Measurements from ENCODE around the gene HMCN1. TPM values are rescaled to one million over a fixed set of nuclear protein-coding genes. Genes with fewer than 3 reads are reported as not detected.
"Not testable (repeated sequence)": the region's sequence is repeated elsewhere in the genome, so short reads cannot be mapped to it uniquely, and the experiment has no call there.

Gene HMCN1
- total RNA-seq, 1 experiment from 2014 or later = 0.31 TPM

GRCh38 chr1:186208405-186209129 is 474.4 kb downstream of the HMCN1 start:
- H3K4me1 ChIP-seq (replicated peaks; ENCODE audit: insufficient read depth) = no peaks in the 10 kb centered on the region
- H2AFZ ChIP-seq = no peak overlapping the region
- no peaks in the 10 kb centered on the region for H3K27me3 ChIP-seq (ENCODE audit: insufficient read depth, low read depth)
- no peaks in the 10 kb centered on the region for H3K9me2 ChIP-seq (ENCODE audit: insufficient read depth)
- no peak for DNase-seq
- H4K20me1 ChIP-seq (ENCODE audit: insufficient read depth) = no peaks in the 10 kb centered on the region
- TF ChIP-seq, protein P1, sequence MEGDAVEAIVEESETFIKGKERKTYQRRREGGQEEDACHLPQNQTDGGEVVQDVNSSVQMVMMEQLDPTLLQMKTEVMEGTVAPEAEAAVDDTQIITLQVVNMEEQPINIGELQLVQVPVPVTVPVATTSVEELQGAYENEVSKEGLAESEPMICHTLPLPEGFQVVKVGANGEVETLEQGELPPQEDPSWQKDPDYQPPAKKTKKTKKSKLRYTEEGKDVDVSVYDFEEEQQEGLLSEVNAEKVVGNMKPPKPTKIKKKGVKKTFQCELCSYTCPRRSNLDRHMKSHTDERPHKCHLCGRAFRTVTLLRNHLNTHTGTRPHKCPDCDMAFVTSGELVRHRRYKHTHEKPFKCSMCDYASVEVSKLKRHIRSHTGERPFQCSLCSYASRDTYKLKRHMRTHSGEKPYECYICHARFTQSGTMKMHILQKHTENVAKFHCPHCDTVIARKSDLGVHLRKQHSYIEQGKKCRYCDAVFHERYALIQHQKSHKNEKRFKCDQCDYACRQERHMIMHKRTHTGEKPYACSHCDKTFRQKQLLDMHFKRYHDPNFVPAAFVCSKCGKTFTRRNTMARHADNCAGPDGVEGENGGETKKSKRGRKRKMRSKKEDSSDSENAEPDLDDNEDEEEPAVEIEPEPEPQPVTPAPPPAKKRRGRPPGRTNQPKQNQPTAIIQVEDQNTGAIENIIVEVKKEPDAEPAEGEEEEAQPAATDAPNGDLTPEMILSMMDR (conservative IDR thresholded peaks at IDR 0.05) = no peak
- no peak for TF ChIP-seq EZH2 (IDR thresholded peaks at IDR 0.05; ENCODE audit: low read depth)
- H3K36me3 ChIP-seq (ENCODE audit: low read depth) = no peaks in the 10 kb centered on the region
- intact Hi-C loops (cut with micrococcal nuclease; ENCODE audit: unreplicated experiment) = no loop called here
- H3K4me2 ChIP-seq = no peak overlapping the region
- no peak overlapping the region for H3K27ac ChIP-seq
- H3F3A ChIP-seq (ENCODE audit: insufficient read depth, low read depth) = no peaks in the 10 kb centered on the region
- no peaks in the 10 kb centered on the region for H3K79me2 ChIP-seq (ENCODE audit: low read depth)
- no peak overlapping the region for H3K4me3 ChIP-seq
- BruUV-seq (replicated peaks) = no TSS peak
- H3K9me3 ChIP-seq (ENCODE audit: insufficient read depth, low read depth) = no peaks in the 10 kb centered on the region
- CTCF ChIA-PET = no interaction called here
- POLR2A ChIA-PET (ENCODE audit: unreplicated experiment) = no interaction called here

GRCh38 chr1:186210258-186210657 is 476.1 kb downstream of the HMCN1 start:
- H3K4me3 ChIP-seq = no peak overlapping the region
- no peaks in the 10 kb centered on the region for H3K36me3 ChIP-seq (ENCODE audit: low read depth)
- no peaks in the 10 kb centered on the region for H3K9me3 ChIP-seq (ENCODE audit: insufficient read depth, low read depth)
- DNase-seq = no peak
- H3K79me2 ChIP-seq (ENCODE audit: low read depth) = no peaks in the 10 kb centered on the region
- ChIA-PET POLR2A (ENCODE audit: unreplicated experiment) (no interaction called here), CTCF (interaction anchor here (0.7 kb wide), 1 partner anchor 274 kb away, joined by 3 read pairs; no protein-coding TSS in a partner anchor)
- no peak overlapping the region for H2AFZ ChIP-seq
- H3F3A ChIP-seq (ENCODE audit: insufficient read depth, low read depth) = no peaks in the 10 kb centered on the region
- H3K4me2 ChIP-seq = no peak overlapping the region
- BruUV-seq (replicated peaks) = no TSS peak
- H3K27ac ChIP-seq = no peak overlapping the region
- intact Hi-C loops (cut with micrococcal nuclease; ENCODE audit: unreplicated experiment) = no loop called here
- no peaks in the 10 kb centered on the region for H3K27me3 ChIP-seq (ENCODE audit: insufficient read depth, low read depth)
- TF ChIP-seq, protein P1 (conservative IDR thresholded peaks at IDR 0.05) = no peak
- no peaks in the 10 kb centered on the region for H4K20me1 ChIP-seq (ENCODE audit: insufficient read depth)
- H3K4me1 ChIP-seq (replicated peaks; ENCODE audit: insufficient read depth) = no peaks in the 10 kb centered on the region
- no peaks in the 10 kb centered on the region for H3K9me2 ChIP-seq (ENCODE audit: insufficient read depth)

GRCh38 chr1:186211583-186211982 is 477.4 kb downstream of the HMCN1 start:
- H3K9me3 ChIP-seq (ENCODE audit: insufficient read depth, low read depth); H3K27ac ChIP-seq; H3K27me3 ChIP-seq (ENCODE audit: insufficient read depth, low read depth); DNase-seq; intact Hi-C loops (cut with micrococcal nuclease; ENCODE audit: unreplicated experiment); H3K4me1 ChIP-seq (replicated peaks; ENCODE audit: insufficient read depth); H3K4me2 ChIP-seq; H4K20me1 ChIP-seq (ENCODE audit: insufficient read depth); CTCF ChIA-PET; H3K36me3 ChIP-seq (ENCODE audit: low read depth); H2AFZ ChIP-seq; BruUV-seq (replicated peaks); H3K79me2 ChIP-seq (ENCODE audit: low read depth); H3K4me3 ChIP-seq; POLR2A ChIA-PET (ENCODE audit: unreplicated experiment); H3F3A ChIP-seq (ENCODE audit: insufficient read depth, low read depth); H3K9me2 ChIP-seq (ENCODE audit: insufficient read depth): not testable (repeated sequence)
